Endothelial cell of umbilical vein (primary cell): ENCODE results near the gene ITGA2. TPM values are rescaled to one million over a fixed set of nuclear protein-coding genes. Genes with fewer than 3 reads are reported as not detected.

Experiments used
- BruUV-seq: library from RNA; stranded (reverse); fragments of 400-500 nt; replicated peaks from 2 replicates; lab custom pipeline; 2021; lab: Mats Ljungman, UMichigan
- CTCF ChIA-PET: fragments of 300-600, 350-600 bp; sonication (Branson Sonifier 250); formaldehyde crosslinking; loops from one replicate; lab custom pipeline; 2021; ENCODE audit warnings: antibody characterized with exemption, inconsistent platforms; lab: Charles Lee
- POLR2A ChIA-PET: fragments of 300-600, 350-600 bp; sonication (Branson Sonifier 250); formaldehyde crosslinking; loops from one replicate; lab custom pipeline; 2021; ENCODE audit warnings: antibody characterized with exemption, inconsistent platforms; lab: Charles Lee
- DNase-seq: peaks from one replicate; pipeline ENCODE4 v3.0.0-alpha.2; 2011; ENCODE audit warnings: low read depth, low spot score
- FAIRE-seq: peaks from 2 replicates; lab custom pipeline; 2011; peaks lifted over from hg19 to GRCh38; lab: Jason Lieb, UNC
- H2AFZ ChIP-seq: 2 replicates; pipeline ENCODE4 v1.6.0; 2012; ENCODE audit warnings: low read depth, low read length, control low read depth, inconsistent platforms
- H3K27ac ChIP-seq: 2 replicates; pipeline ENCODE4 v1.5.1; 2011; ENCODE audit warnings: low read depth, mild to moderate bottlenecking, control low read depth, low read length, moderate library complexity; ENCODE audit not compliant: insufficient read depth
- H3K27me3 ChIP-seq, 2 experiments: 2 replicates each; pipeline versions ENCODE4 v1.6.0 to v1.6.1; 2011; ENCODE audit warnings: low read length in 2 of 2, mixed read lengths in 1 of 2; ENCODE audit not compliant: control insufficient read depth in 2 of 2, insufficient read depth in 2 of 2
- H3K36me3 ChIP-seq, 2 experiments: 2 replicates in 1 of 2; 3 replicates in 1 of 2; pipeline ENCODE4 v1.5.1; 2011; ENCODE audit warnings: low read length in 2 of 2, mild to moderate bottlenecking in 1 of 2, moderate library complexity in 1 of 2; ENCODE audit not compliant: control insufficient read depth in 2 of 2, insufficient read depth in 2 of 2; ENCODE audit errors: extremely low read depth in 1 of 2
- H3K4me1 ChIP-seq: 3 replicates; pipeline ENCODE4 v1.5.1; 2011; ENCODE audit warnings: mild to moderate bottlenecking, low read length; ENCODE audit not compliant: control insufficient read depth, insufficient read depth; ENCODE audit errors: extremely low read depth
- H3K4me2 ChIP-seq: 2 replicates; pipeline ENCODE4 v1.6.1; 2011; ENCODE audit warnings: low read length, control low read depth, mixed read lengths; ENCODE audit not compliant: insufficient read depth
- H3K4me3 ChIP-seq, 3 experiments: fragments of 200-600 bp in 1 of 3; sonication (generic), shearing (Covaris generic) in 1 of 3; replicated peaks in 1 of 3; 2 replicates each; pipeline ENCODE4 v1.5.1; 2011 to 2016; ENCODE audit warnings: control low read depth in 3 of 3, low read length in 3 of 3, mild to moderate bottlenecking in 2 of 3, inconsistent platforms in 1 of 3, low read depth in 1 of 3, moderate library complexity in 1 of 3; ENCODE audit not compliant: insufficient read depth in 1 of 3
- H3K79me2 ChIP-seq: 2 replicates; pipeline ENCODE4 v1.6.0; 2012; ENCODE audit warnings: low read length, inconsistent platforms; ENCODE audit not compliant: control insufficient read depth, insufficient read depth
- H3K9ac ChIP-seq: replicated peaks from 2 replicates; pipeline ENCODE3; 2011; ENCODE audit warnings: low read length, control low read depth; ENCODE audit not compliant: insufficient read depth; ENCODE audit errors: extremely low read depth
- H3K9me1 ChIP-seq: replicated peaks from 3 replicates; pipeline ENCODE4 v1.6.0; 2011; ENCODE audit warnings: mild to moderate bottlenecking, low read length; ENCODE audit not compliant: control insufficient read depth, insufficient read depth; ENCODE audit errors: extremely low read depth
- H3K9me3 ChIP-seq: replicated peaks from 2 replicates; pipeline ENCODE4 v1.5.1; 2012; ENCODE audit warnings: low read length, inconsistent platforms; ENCODE audit not compliant: control insufficient read depth, insufficient read depth
- H4K20me1 ChIP-seq: replicated peaks from 2 replicates; pipeline ENCODE3; 2011; ENCODE audit warnings: mild to moderate bottlenecking, low read length; ENCODE audit not compliant: control insufficient read depth, insufficient read depth; ENCODE audit errors: extremely low read depth
- CTCF ChIP-seq, 2 donors: IDR thresholded peaks; 1 replicate in 1 of 2; 2 replicates in 1 of 2; pipeline ENCODE4 v1.5.1; 2011; ENCODE audit warnings: low read length in 2 of 2, mild to moderate bottlenecking in 2 of 2, moderate library complexity in 2 of 2, control low read depth in 1 of 2, inconsistent platforms in 1 of 2, low read depth in 1 of 2; ENCODE audit not compliant: insufficient read depth in 1 of 2; ENCODE audit errors: extremely low read depth in 1 of 2
- EZH2 ChIP-seq: IDR thresholded peaks from 2 replicates; pipeline ENCODE4 v1.6.1; 2012; ENCODE audit warnings: borderline replicate concordance, low read depth, mild to moderate bottlenecking, moderate library complexity, low read length, inconsistent platforms; ENCODE audit not compliant: severe bottlenecking
- FOS ChIP-seq: IDR thresholded peaks from 2 replicates; pipeline ENCODE4 v1.6.1; 2011; ENCODE audit warnings: mild to moderate bottlenecking, low read length, moderate library complexity, borderline replicate concordance; ENCODE audit not compliant: insufficient read depth
- GATA2 ChIP-seq: IDR thresholded peaks from 2 replicates; pipeline ENCODE4 v1.7.0; 2011; ENCODE audit warnings: low read depth, mild to moderate bottlenecking, moderate library complexity, mixed read lengths, low read length; ENCODE audit not compliant: insufficient read length, insufficient read depth
- JUN ChIP-seq: IDR thresholded peaks from 2 replicates; pipeline ENCODE4 v1.6.1; 2011; ENCODE audit warnings: borderline replicate concordance, low read depth; ENCODE audit not compliant: insufficient read length, insufficient read depth
- MYC ChIP-seq: IDR thresholded peaks from one replicate; pipeline ENCODE4 v1.6.1; 2011; ENCODE audit warnings: mild to moderate bottlenecking, low read depth, low read length
- POLR2A ChIP-seq: IDR thresholded peaks from 2 replicates; pipeline ENCODE4 v1.6.1; 2012; ENCODE audit warnings: low read depth, mild to moderate bottlenecking, control low read depth, low read length
- POLR2AphosphoS5 ChIP-seq: IDR thresholded peaks from 2 replicates; pipeline ENCODE4 v1.6.1; 2012; ENCODE audit warnings: low read depth, mild to moderate bottlenecking, control low read depth, low read length, moderate library complexity; ENCODE audit not compliant: insufficient read depth
- dilution Hi-C: fragments of 300-500 bp; cut with MboI; formaldehyde crosslinking; loops from one replicate; pipeline ENCODE4 v1.15.0; 2019; ENCODE audit warnings: low sequenced_read_pairs; ENCODE audit not compliant: extremely low pct_ligation_motif_present
- intact Hi-C: fragments of 100-400 bp; cut with micrococcal nuclease; formaldehyde crosslinking; loops from one replicate; pipeline ENCODE4 v1.10.0; 2022
- polyA plus RNA-seq, 4 experiments: library from polyadenylated mRNA; depleted of rRNA in 3 of 4; stranded (reverse) in 3 of 4; unstranded in 1 of 4; fragments of >200 nt; gene quantifications; 2 replicates each; pipeline versions ENCODE4 v1.2.1 to v1.2.3, GENCODE V29; 2011 to 2012; ENCODE audit warnings: missing spikeins in 1 of 4
- total RNA-seq: library from RNA; stranded (reverse); gene quantifications from 2 replicates; pipeline ENCODE4 v1.2.3, GENCODE V29; 2021
- TF ChIP-seq, protein P1 (sequence below): IDR thresholded peaks from 2 replicates; pipeline ENCODE4 v1.6.1; 2011; ENCODE audit not compliant: insufficient read depth, insufficient read length

Gene ITGA2
- total and polyA plus RNA-seq, 2 donors (not counting 3 experiments of a cell fraction or from before 2014, with no cell fraction given), result 11.2 to 62.3 TPM

DNA sequence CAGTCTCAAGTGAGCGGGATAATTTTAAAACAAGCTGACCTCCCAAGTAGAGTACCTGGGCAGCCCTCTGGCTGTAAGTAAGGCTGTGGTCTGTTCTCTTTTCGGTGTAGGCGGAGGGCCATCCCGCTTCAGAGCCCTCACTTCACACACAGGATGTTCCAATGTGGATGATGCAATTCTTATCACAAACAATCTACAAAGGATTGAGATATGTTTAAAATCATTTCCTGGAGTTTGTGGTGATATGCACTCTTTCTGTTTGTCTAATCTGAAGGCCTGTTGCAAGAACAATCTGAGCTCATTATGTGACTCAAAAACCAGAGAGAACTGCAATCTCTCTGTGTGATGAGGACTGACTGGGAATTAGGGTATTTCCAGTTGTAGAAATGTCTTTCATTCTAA, 42.5 kb downstream of the ITGA2 start:
- intact Hi-C loops (loop anchor here (1.0 to 2.0 kb wide), 3 partner anchors 27 to 83 kb away; no protein-coding TSS in a partner anchor), dilution Hi-C loops (no loop called here)
- Histone ChIP-seq H3K79me2 (peaks cover 52% of the 10 kb centered on the region), H3K9me1 (no peaks in the 10 kb centered on the region), H3K9ac (peak overlapping the region; percentile 73), H3K27me3 (no peaks in the 10 kb centered on the region), H3K4me2 (peak overlapping the region; percentile 80), H2AFZ (no peak overlapping the region), H3K27ac (peak overlapping the region; percentile 92), H3K36me3 (no peaks in the 10 kb centered on the region), H3K4me1 (peaks cover 67% of the 10 kb centered on the region), H4K20me1 (no peaks in the 10 kb centered on the region), H3K4me3 (peak overlapping the region in 1 of 3 experiments; percentile 37), H3K9me3 (no peaks in the 10 kb centered on the region)
- CTCF ChIA-PET, result interaction anchor here (0.7 to 2.3 kb wide), 12 partner anchors 8 to 116 kb away, joined by 3 to 28 read pairs (median 4); partner anchors contain the start of gene ITGA2
- FAIRE-seq, result peak; percentile 85
- POLR2A ChIA-PET, result interaction anchor here (0.7 kb wide), 1 partner anchor 8 kb away, joined by 3 read pairs; no protein-coding TSS in a partner anchor
- TF ChIP-seq JUN (peak; percentile 74), GATA2 (peak; percentile 100), FOS (peak; percentile 58), POLR2A (peak; percentile 24), MYC (no peak), POLR2AphosphoS5 (peak; percentile 74)
- TF ChIP-seq, protein P1, sequence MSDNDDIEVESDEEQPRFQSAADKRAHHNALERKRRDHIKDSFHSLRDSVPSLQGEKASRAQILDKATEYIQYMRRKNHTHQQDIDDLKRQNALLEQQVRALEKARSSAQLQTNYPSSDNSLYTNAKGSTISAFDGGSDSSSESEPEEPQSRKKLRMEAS, result no peak
- BruUV-seq, result no TSS peak
- peak; percentile 88 for DNase-seq

DNA sequence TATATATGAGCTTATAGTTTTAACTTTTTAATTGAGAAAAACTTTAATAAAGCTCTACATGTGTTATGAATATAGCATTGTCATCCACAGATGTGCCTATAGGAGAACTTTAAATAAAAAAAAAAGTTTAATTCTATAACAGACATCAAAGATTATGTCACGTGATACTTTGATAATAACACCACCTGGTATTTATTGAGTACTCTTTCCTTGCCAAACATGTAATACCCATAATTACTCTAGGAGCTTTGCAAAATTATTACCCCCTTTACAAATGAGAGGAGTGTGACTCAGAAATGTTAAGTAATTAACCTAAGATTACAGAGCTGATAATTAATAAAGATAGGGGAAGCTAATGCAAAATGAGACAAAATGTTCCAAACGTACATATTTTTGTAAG, 43.0 kb downstream of the ITGA2 start:
- FAIRE-seq (no peak), DNase-seq (no peak)
- Histone ChIP-seq H4K20me1 (no peaks in the 10 kb centered on the region), H3K79me2 (peaks cover 54% of the 10 kb centered on the region), H3K4me3 (no peak overlapping the region), H3K4me2 (peak overlapping the region; percentile 80), H3K4me1 (peaks cover 68% of the 10 kb centered on the region), H3K27me3 (no peaks in the 10 kb centered on the region), H3K27ac (peak overlapping the region; percentile 92), H2AFZ (no peak overlapping the region), H3K9me3 (no peaks in the 10 kb centered on the region), H3K9me1 (no peaks in the 10 kb centered on the region), H3K36me3 (no peaks in the 10 kb centered on the region), H3K9ac (peak overlapping the region; percentile 73)
- POLR2A ChIA-PET, result interaction anchor here (0.6 to 0.7 kb wide), 2 partner anchors 8 to 44 kb away, joined by 3 read pairs; no protein-coding TSS in a partner anchor
- dilution Hi-C loops, result no loop called here
- CTCF ChIA-PET, result interaction anchor here (0.7 to 2.3 kb wide), 12 partner anchors 8 to 117 kb away, joined by 3 to 28 read pairs (median 4); partner anchors contain the start of gene ITGA2
- intact Hi-C loops, result loop anchor here (2.0 kb wide), 1 partner anchor 31 kb away; no protein-coding TSS in a partner anchor
- BruUV-seq, result TSS peak; percentile 20
- TF ChIP-seq JUN (no peak), MYC (no peak), POLR2A (no peak), FOS (no peak), POLR2AphosphoS5 (no peak), GATA2 (no peak), EZH2 (no peak), CTCF (IDR thresholded peaks at IDR 0.05; ENCODE audit: extremely low read depth in 1 of 2, insufficient read depth in 1 of 2, low read depth in 1 of 2, low read length in 2 of 2) (no peak)
- TF ChIP-seq, protein P1, result no peak
